ENCODE data around the gene CREB3L2.

The CREB3L2 gene

GRCh38 chr7:137875746-137876145 lies 126.1 kb downstream of the CREB3L2 start:
- no peak for DNase-seq (ENCODE audit: extremely low spot score)

DNA sequence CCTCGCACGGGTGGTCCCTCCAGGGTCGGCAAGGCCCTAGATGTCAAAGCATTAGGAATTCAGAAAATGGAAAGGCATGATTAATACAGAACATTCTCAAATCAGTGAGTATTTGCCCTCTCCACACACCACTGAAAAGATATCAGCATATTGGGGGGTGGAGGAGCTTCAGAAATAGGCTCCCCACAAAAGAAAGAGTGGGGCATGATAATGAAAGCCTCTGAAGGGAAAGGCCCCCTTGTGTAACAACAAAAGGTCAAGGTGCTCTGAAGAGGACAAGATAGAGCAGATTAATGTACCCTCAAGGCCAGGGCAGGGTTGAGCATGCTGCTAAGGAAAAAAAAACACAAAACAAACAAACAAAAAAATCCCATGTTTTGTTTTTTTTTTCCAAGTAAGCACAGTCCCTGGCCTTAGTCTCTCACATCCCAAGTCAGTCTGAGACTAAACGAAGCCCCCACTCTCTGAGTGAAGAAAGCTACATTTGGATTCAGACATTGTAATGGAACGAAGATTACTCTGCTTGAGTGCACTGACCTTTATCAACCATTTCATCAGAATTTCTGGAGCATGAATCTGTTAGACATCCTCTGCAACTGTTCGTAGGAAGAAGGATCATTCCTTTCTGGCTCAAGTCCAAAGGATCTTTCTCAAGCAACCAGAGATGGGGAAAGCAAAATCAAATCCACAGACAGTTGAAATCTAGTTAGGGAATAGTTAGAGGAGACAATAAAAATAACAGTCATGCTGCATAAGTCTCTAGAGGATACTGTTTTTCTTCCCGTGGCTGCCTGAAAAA lies 127.7 kb downstream of the CREB3L2 start:
- ChIA-PET POLR2A (no interaction called here), CTCF (no interaction called here)
- DNase-seq (ENCODE audit: extremely low spot score) = no peak

More at GRCh38 chr7:137875746-137876145, 126.1 kb downstream of the CREB3L2 start:
- CTCF ChIA-PET = no interaction called here
- POLR2A ChIA-PET = no interaction called here
- TF ChIP-seq HDGF (IDR thresholded peaks at IDR 0.05; ENCODE audit: borderline replicate concordance) (no peak), L3MBTL2 (conservative IDR thresholded peaks at IDR 0.05) (no peak), ZNF384 (IDR thresholded peaks at IDR 0.05) (no peak), ELF4 (IDR thresholded peaks at IDR 0.05) (no peak), BHLHE40 (IDR thresholded peaks at IDR 0.05; ENCODE audit: borderline replicate concordance) (no peak), FOXA1 (IDR thresholded peaks at IDR 0.05) (no peak), SUZ12 (IDR thresholded peaks at IDR 0.05) (no peak), CTBP1 (IDR thresholded peaks at IDR 0.05; ENCODE audit: borderline replicate concordance) (no peak), SP1 (IDR thresholded peaks at IDR 0.05) (no peak), LEF1 (IDR thresholded peaks at IDR 0.05; ENCODE audit: borderline replicate concordance) (no peak), ARNT (IDR thresholded peaks at IDR 0.05) (no peak)

DNA sequence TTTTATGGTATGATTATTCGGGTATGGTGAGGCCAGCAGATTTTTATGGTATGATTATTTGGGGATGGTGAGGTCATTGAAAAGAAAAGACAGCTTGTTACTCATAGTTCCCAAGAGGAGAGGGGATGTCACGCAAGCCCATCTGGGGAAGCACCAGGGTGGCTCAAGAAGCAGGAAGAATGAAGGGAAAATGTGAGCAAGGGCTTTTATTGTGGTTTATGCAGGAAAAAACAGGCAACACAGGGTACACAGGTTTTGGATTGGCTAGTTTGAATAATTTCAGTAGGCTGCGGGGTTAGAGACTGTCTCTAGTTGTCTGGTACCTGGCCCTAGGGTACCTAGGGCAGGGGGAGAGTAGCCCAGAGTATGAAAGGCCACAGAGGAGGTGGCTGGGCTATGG lies 128.4 kb downstream of the CREB3L2 start:
- TF ChIP-seq NFRKB (IDR thresholded peaks at IDR 0.05) (no peak), FOXK2 (IDR thresholded peaks at IDR 0.05) (no peak), CTBP1 (IDR thresholded peaks at IDR 0.05; ENCODE audit: borderline replicate concordance) (no peak), HDGF (IDR thresholded peaks at IDR 0.05; ENCODE audit: borderline replicate concordance) (no peak), LEF1 (IDR thresholded peaks at IDR 0.05; ENCODE audit: borderline replicate concordance) (no peak), BHLHE40 (IDR thresholded peaks at IDR 0.05; ENCODE audit: borderline replicate concordance) (no peak), FOXM1 (IDR thresholded peaks at IDR 0.05; ENCODE audit: borderline replicate concordance) (no peak), L3MBTL2 (conservative IDR thresholded peaks at IDR 0.05) (no peak), FOXA1 (IDR thresholded peaks at IDR 0.05) (no peak), ELF4 (IDR thresholded peaks at IDR 0.05) (no peak), SUZ12 (IDR thresholded peaks at IDR 0.05) (no peak), ZNF384 (IDR thresholded peaks at IDR 0.05) (no peak), SP1 (IDR thresholded peaks at IDR 0.05) (no peak), TARDBP (IDR thresholded peaks at IDR 0.05) (no peak), ARNT (IDR thresholded peaks at IDR 0.05) (no peak)
- TF ChIP-seq, protein P1, sequence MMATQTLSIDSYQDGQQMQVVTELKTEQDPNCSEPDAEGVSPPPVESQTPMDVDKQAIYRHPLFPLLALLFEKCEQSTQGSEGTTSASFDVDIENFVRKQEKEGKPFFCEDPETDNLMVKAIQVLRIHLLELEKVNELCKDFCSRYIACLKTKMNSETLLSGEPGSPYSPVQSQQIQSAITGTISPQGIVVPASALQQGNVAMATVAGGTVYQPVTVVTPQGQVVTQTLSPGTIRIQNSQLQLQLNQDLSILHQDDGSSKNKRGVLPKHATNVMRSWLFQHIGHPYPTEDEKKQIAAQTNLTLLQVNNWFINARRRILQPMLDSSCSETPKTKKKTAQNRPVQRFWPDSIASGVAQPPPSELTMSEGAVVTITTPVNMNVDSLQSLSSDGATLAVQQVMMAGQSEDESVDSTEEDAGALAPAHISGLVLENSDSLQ (IDR thresholded peaks at IDR 0.05) = no peak
- ChIA-PET CTCF (no interaction called here), POLR2A (no interaction called here)
- no peak for DNase-seq (ENCODE audit: extremely low spot score)

More for the DNA sequence above, 127.7 kb downstream of the CREB3L2 start:
- no peak for TF ChIP-seq FOXK2 (IDR thresholded peaks at IDR 0.05)
- no peak for TF ChIP-seq ZNF384 (IDR thresholded peaks at IDR 0.05)
- TF ChIP-seq FOXM1 (IDR thresholded peaks at IDR 0.05; ENCODE audit: borderline replicate concordance) = no peak
- no peak for TF ChIP-seq HDGF (IDR thresholded peaks at IDR 0.05; ENCODE audit: borderline replicate concordance)
- TF ChIP-seq FOXA1 (IDR thresholded peaks at IDR 0.05) = no peak
- TF ChIP-seq NFRKB (IDR thresholded peaks at IDR 0.05) = no peak
- TF ChIP-seq LEF1 (IDR thresholded peaks at IDR 0.05; ENCODE audit: borderline replicate concordance) = no peak
- no peak for TF ChIP-seq ELF4 (IDR thresholded peaks at IDR 0.05)
- TF ChIP-seq L3MBTL2 (conservative IDR thresholded peaks at IDR 0.05) = no peak
- no peak for TF ChIP-seq SP1 (IDR thresholded peaks at IDR 0.05)
- no peak for TF ChIP-seq BHLHE40 (IDR thresholded peaks at IDR 0.05; ENCODE audit: borderline replicate concordance)
- no peak for TF ChIP-seq TARDBP (IDR thresholded peaks at IDR 0.05)
- TF ChIP-seq, protein P1 (IDR thresholded peaks at IDR 0.05) = no peak
- TF ChIP-seq CTBP1 (IDR thresholded peaks at IDR 0.05; ENCODE audit: borderline replicate concordance) = no peak
- TF ChIP-seq SUZ12 (IDR thresholded peaks at IDR 0.05) = no peak
- no peak for TF ChIP-seq ARNT (IDR thresholded peaks at IDR 0.05)

GRCh38 chr7:137871170-137871915 lies 130.5 kb downstream of the CREB3L2 start:
- CTCF ChIA-PET = no interaction called here
- POLR2A ChIA-PET = no interaction called here
- DNase-seq (ENCODE audit: extremely low spot score) = no peak
- TF ChIP-seq SUZ12 (IDR thresholded peaks at IDR 0.05) (no peak), HDGF (IDR thresholded peaks at IDR 0.05; ENCODE audit: borderline replicate concordance) (no peak), ZNF384 (IDR thresholded peaks at IDR 0.05) (no peak), FOXA1 (IDR thresholded peaks at IDR 0.05) (no peak), SP1 (IDR thresholded peaks at IDR 0.05) (no peak)

GRCh38 chr7:137870684-137871083 lies 131.2 kb downstream of the CREB3L2 start:
- TF ChIP-seq FOXA1 (IDR thresholded peaks at IDR 0.05) (no peak), ARNT (IDR thresholded peaks at IDR 0.05) (no peak), TARDBP (IDR thresholded peaks at IDR 0.05) (no peak)
- TF ChIP-seq, protein P1 (IDR thresholded peaks at IDR 0.05) = no peak
- CTCF ChIA-PET = no interaction called here
- POLR2A ChIA-PET = no interaction called here
- no peak for DNase-seq (ENCODE audit: extremely low spot score)

GRCh38 chr7:137870078-137870477 lies 131.8 kb downstream of the CREB3L2 start:
- ChIA-PET POLR2A (no interaction called here), CTCF (no interaction called here)
- no peak for TF ChIP-seq FOXM1 (IDR thresholded peaks at IDR 0.05; ENCODE audit: borderline replicate concordance)
- TF ChIP-seq CTBP1 (IDR thresholded peaks at IDR 0.05; ENCODE audit: borderline replicate concordance) = no peak
- TF ChIP-seq ARNT (IDR thresholded peaks at IDR 0.05) = no peak
- no peak for TF ChIP-seq NFRKB (IDR thresholded peaks at IDR 0.05)
- TF ChIP-seq TARDBP (IDR thresholded peaks at IDR 0.05) = no peak
- TF ChIP-seq, protein P1 (IDR thresholded peaks at IDR 0.05) = no peak
- no peak for TF ChIP-seq ELF4 (IDR thresholded peaks at IDR 0.05)
- TF ChIP-seq SP1 (IDR thresholded peaks at IDR 0.05) = no peak
- TF ChIP-seq FOXA1 (IDR thresholded peaks at IDR 0.05) = no peak
- no peak for TF ChIP-seq L3MBTL2 (conservative IDR thresholded peaks at IDR 0.05)
- no peak for TF ChIP-seq SUZ12 (IDR thresholded peaks at IDR 0.05)
- no peak for TF ChIP-seq BHLHE40 (IDR thresholded peaks at IDR 0.05; ENCODE audit: borderline replicate concordance)
- no peak for TF ChIP-seq ZNF384 (IDR thresholded peaks at IDR 0.05)
- DNase-seq (ENCODE audit: extremely low spot score) = no peak

Data from HEK293T (cell line).